HL-60/S4 treated with retinoic acid at 250 ng/mL for 4 days and 3 days (cell line): ENCODE results near the gene TAF12.
"Not testable (repeated sequence)": the region's sequence is repeated elsewhere in the genome, so short reads cannot be mapped to it uniquely, and the experiment has no call there.

ENCODE experiments used
- in situ Hi-C: fragments of 300-500 bp; cut with MboI; formaldehyde crosslinking; loops from 2 replicates; pipeline ENCODE4 v1.7.0; 2022; ENCODE audit warnings: low sequenced_read_pairs

The TAF12 gene

GRCh38 chr1:28645406-28645805 lies 2.5 kb upstream of the TAF12 start:
- in situ Hi-C loops: not testable (repeated sequence)

DNA sequence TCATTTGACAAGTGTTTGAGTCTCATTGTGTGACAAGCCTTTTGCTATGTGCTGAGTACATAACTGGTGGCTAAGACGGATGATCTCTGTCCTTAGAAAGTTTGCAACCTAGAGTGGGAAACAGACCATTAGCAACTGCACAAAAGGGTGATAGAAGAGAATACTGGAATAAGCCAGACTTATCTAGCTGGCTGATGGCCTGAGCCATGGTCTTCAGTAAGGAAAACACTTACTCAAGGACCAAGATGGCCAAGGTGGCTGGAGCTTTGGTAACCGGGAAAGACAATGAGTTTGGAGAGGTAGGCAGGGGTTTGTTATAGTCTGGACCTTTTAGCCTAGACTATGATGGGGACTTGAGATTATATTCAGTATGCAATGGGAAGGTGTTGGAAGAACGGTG lies 1.6 kb upstream of the TAF12 start:
- in situ Hi-C loops: no loop called here

DNA sequence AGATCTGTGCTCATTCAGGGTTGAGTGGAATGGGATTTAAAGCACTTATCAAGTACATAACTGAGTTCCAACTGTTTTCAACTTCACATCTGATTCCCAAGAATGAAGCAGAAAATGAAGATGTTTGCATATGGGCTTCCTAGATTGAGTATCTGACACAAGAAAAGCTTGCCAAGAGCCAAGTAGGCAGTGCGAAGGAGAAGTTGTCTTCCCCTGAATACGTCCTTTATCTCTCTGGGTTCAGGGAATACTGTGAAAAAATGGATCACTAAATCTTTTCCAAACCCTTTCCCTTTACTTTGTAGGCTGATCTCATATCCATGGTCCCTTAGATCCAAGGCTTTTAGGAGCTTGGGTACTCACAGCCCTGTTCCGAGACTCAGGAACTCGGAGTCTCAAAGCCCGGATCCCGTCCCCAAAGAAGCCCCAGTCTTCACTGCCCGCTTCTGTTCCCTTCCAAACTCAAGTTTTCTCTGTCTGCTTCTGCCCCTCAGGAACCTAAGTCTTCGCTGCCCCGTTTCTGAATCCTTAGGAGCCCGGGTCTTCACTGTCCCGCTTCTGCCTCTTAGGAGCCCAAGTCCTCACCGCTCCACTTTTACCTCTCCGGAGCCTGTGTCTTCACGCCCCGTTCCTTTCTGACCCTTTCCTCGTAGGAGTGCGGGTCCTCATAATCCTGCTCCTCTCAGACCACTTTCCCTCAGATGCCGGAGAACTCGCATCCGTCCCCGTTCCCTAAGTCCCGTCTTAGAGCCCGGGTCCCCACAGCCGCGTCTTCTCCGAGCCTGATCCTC lies 616 bp downstream of the TAF12 start:
- in situ Hi-C loops: no loop called here

- in situ Hi-C loops: no loop called here
Measured at GRCh38 chr1:28640766-28641165, 2.1 kb downstream of the TAF12 start.

DNA sequence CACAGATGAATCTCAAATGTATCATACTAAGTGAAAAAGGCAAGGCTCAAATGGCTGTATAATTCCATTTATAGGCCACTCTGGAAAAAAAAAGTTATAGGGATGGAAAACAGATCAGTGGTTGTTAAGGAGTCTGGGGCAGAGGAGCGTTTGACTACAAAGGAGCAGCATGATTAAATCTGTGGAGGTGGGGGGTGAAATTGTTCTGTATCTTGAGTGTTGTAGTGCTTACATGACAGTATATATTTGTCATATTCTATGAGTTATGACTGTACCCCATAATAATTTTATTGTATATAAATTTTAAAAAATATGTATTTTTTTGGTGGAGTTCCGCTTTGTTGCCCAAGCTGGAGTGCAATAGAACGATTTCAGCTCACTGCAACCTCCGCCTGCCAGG lies 10.3 kb downstream of the TAF12 start:
- in situ Hi-C loops: loop anchor here (10.0 kb wide), 1 partner anchor 62 kb away; no protein-coding TSS in a partner anchor

DNA sequence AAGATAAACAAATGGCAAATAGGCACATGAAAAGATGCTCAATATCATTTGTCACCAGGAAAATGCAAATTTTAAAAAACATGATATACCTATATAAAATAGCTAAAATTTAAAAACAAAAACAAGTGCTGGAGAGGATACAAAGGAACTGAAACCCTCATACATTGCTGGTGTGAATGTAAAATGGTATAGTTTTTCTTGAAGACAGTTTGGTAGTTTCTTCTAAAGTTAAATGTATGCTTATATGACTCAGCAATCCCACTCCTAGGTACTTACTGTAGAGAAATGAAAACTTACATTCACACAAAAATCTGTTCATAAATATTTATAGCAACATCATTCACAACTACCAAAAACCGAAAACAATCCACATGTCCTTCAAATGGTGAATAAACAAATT lies 11.2 kb downstream of the TAF12 start:
- in situ Hi-C loops: loop anchor here (10.0 kb wide), 1 partner anchor 63 kb away; no protein-coding TSS in a partner anchor

DNA sequence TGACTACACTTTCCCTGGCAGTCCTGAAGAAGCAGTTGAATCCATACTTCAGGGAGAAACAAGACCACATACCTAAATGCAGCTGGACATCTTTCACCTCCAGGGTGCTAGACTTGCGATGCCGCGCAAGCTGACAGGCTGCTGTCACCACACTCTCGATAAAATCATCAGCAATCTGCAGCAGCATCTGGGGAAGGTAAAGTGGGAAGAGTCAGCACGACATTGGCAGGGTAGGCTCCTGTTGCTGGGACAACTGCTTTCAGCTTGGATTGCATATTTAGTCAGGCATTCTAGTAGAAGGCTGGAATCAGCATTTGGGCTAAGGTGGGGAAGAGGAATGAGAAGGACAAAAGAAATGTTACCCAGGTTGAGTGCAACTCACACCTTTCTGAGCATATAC lies 29.7 kb downstream of the TAF12 start:
- in situ Hi-C loops: no loop called here

DNA sequence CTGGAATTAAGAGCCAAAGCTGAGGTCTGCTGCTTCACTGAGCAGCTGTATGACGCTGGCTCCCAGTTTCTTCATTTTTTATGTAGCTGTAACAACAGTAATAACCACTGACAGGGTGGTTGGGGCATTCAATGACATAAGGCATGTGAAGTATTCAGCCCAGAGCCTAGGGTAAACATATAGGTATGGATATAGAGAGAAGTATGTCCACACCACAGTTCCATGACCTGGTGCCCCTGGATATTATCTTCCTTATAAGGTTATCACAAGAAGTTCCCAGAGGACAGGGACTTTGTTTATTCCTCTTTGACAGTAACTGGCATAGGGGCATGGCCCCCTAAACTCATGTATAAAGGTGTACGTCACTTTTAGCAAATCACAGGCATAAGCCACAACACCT lies 36.1 kb downstream of the TAF12 start:
- in situ Hi-C loops: no loop called here

DNA sequence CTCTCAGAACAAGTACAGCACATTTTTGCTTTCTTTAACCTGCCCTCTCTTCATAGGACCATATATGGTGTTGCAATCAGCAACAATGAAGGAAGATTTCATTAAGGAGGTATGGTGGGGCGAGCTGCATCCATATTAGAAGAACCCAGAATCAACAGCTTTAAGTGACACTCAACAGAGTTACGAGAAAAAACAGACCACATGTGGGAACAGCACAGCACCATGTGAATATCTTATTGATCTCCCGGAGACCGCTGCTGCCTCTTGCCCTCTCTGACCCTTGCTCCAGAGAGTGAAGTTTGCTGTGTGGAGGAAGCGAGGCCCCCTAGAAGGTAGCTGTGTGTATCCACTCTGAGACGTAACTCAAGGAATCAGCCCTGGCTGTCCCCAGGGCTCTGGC lies 37.9 kb downstream of the TAF12 start:
- in situ Hi-C loops: no loop called here

GRCh38 chr1:28604411-28604810 lies 38.5 kb downstream of the TAF12 start:
- in situ Hi-C loops: no loop called here

DNA sequence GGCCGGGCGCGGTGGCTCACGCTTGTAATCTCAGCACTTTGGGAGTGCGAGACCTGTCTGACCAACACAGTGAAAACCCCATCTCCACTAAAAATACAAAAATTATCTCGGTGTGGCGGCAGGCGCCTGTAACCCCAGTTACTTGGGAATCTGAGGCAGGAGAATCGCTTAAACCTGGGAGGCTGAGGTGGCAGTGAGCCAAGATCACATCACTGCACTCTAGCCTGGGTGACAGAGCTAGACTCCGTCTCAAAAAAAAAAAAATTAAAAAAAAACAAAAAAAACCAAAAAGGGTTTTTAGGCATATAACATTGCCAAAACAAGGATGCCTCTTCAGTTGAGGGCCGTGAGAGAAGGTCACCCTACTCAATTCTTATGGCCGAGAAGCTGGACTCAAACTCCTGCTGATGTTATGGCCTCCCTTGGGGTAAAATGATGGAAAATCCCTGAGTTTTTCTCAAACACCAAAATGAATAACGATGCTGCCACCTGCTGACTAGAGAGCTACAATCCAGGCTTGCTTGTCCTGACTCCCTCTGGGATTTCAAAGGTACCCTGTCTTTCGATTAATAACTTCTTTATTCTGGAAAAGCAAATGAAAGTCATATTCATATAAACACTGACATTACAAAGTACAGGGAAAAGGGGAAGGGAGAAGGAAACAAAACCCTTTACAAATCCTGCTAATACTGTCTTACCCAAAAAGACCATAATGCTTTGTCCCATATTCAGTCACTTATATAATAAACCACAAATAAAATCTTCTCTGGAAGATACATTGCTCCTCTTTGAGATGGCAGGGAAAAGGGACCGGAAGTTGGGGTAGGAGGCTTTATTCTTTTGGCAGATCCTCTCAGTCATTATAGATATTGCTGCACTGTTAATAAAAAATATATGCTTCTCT lies 40.1 kb downstream of the TAF12 start:
- in situ Hi-C loops: no loop called here

GRCh38 chr1:28601696-28602095 lies 41.2 kb downstream of the TAF12 start:
- in situ Hi-C loops: no loop called here

GRCh38 chr1:28596276-28596675 lies 46.6 kb downstream of the TAF12 start:
- in situ Hi-C loops: not testable (repeated sequence)

DNA sequence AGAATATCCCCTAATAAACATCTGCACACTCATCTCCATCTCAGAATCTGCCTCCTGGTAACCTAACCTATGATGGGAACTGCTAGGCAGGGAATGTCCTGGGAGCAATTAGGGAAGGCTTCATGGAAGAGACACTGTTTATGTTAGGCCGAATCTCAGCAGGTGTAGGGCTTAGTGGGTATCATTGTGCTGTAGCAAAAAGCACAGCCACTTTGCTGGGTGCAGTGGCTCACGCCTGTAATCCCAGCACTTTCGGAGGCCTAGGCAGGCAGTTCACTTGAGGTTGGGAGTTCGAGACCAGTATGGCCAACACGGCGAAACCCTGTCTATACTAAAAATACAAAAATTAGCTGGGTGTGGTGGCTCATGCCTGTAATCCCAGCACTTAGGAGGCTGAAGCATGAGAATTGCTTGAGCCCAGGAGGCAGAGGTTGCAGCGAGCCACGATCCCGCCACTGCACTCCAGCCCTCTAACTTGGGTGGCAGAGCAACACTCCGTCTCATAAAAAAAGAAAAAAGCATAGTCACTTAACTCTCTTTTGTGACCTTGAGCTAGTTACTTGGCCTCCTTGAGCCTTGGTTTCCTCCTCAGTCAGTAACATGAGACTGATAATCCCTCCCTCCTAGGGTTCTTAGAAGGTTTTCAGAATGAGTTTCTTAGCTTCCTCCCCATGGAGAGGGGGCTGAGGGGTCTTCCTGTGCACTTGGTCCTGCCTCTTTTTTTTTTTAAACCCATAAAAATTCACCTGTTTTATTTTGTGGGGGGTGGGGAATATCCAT lies 47.3 kb downstream of the TAF12 start:
- in situ Hi-C loops: no loop called here

- in situ Hi-C loops: not testable (repeated sequence)
Measured at GRCh38 chr1:28594686-28595411, 48.0 kb downstream of the TAF12 start.

DNA sequence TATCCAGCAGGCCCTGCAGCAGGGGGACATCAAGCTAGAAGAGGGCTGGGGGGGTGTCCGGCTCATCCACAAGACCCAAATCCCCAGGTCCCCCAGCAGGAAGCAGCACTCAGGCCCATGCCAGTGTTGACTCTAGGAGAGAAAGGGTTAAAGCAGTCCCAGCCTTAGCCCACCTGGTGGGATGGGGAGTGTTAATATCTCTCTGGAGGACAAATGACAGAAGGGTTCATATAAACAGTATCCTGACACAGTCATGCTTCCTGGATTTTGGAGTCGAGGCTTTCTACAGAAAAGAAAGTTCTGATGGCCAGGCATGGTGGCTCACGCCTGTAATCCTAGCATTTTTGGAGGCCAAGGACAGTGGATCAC lies 48.9 kb downstream of the TAF12 start:
- in situ Hi-C loops: not testable (repeated sequence)

DNA sequence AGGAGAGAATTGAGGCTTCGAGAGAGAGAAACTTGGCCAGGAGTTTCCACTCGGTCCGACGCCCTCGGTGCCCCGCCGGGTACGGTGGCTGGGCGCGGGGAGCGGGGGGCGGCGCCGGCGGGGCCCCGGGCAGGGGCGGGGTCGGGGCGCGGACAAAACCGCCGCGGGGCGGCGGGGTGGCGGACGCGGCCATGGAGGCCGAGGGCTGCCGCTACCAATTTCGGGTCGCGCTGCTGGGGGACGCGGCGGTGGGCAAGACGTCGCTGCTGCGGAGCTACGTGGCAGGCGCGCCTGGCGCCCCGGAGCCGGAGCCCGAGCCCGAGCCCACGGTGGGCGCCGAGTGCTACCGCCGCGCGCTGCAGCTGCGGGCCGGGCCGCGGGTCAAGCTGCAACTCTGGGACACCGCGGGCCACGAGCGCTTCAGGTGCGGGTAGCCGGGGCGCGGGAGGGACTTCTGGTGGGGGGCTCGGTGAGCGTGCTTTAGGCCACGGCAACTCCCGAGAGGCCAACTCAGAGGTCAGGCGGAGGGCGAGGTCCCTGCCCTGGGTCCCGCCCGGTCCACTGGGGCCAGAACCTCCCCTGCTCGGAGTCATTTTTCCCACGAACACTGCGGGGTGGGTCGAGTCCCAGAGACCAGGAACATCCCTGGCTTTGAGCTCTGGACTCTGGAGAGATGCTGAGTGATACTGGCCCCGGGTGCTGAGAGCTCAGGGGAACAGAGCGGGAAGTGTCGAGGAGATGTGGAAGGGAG lies 50.4 kb downstream of the TAF12 start:
- in situ Hi-C loops: no loop called here

DNA sequence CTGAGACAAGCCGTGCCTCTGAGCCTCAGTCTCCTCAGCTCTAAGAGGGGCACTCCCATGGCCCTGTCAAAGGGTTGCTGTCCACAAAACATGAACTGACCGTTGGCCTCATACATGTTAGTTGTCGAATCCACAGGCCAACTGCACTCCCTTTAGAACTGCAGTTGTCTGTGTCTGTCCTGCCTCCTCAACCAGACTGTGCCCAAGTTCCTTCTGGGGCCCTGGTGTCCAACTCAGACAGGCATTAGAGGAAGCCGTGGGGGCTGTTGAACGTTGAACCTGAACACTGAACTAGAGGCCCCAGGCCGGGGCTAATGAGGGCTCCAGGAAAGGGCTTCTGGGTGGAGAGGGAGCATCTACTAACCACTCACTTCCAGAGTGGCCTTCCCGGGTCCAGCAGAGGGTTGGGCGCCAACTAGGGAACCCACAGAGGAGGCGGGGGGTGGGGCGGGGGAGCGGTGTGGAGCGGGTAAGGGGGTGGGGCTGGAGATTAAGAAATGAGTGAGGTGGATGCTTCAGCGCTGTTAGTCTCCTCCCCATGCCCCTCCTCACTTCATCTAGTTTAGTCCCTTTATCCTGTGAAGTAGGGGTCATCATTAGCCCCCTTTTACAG lies 51.1 kb downstream of the TAF12 start, which contains the start of gene RAB42:
TSS of gene RAB42 (plus strand) at position 558 of the 613 bp plus-strand sequence. CDS start 247 bp downstream, outside the sequence.
- in situ Hi-C loops: no loop called here
